Ramos (cell line): ENCODE data around the gene STMN3.

Experiments
- in situ Hi-C: fragments of 300-500 bp; cut with MboI; formaldehyde crosslinking; loops from one replicate; pipeline ENCODE4 v1.14.3; 2022; ENCODE audit warnings: low sequenced_read_pairs; ENCODE audit not compliant: unreplicated experiment

STMN3 gene

GRCh38 chr20:63592661-63593060 lies 60.6 kb downstream of the STMN3 start:
- in situ Hi-C loops: no loop called here

DNA sequence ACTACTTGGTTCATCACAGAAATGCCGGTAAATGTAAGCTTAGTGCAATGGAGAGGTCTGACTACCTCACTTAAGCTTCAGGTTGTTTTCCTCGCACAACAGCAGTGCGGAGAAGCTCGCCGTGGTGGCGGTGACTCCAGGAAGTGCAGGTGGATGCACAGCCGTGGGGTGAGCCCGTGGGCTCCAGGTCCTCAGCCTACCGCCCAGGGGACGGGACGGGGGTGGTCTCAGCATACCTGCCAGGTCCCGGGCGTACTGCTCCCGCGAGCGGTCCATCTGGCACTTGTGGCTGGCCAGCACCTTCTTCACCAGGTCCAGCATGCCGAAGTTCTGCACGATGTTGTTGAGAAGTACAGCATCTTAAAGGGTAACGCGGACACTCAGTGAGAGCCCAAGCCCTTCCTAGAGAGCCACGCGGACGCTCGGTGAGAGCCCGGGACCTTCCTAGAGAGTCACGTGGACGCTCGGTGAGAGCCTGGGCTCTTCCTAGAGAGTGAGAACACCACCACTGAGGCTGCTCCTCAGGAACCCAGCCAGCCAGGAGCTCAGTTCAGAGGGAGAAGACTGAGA lies 61.4 kb downstream of the STMN3 start:
- in situ Hi-C loops: no loop called here

DNA sequence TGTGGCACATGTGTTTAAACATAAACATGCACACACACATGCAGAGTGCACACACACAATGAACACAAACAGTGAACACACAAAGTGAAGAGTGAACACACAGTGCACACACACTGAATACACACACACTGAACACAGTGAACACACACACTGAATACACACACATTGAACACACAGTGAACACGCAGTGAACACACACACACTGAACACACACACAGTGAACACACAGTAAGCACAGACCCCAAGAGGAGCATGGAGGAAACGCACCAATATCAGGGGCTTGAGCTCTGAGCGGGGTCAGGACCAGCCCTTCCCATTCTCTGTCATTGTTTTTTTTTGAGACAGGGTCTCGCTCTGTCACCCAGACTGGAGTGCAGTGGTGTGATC lies 62.1 kb downstream of the STMN3 start:
- in situ Hi-C loops: no loop called here

DNA sequence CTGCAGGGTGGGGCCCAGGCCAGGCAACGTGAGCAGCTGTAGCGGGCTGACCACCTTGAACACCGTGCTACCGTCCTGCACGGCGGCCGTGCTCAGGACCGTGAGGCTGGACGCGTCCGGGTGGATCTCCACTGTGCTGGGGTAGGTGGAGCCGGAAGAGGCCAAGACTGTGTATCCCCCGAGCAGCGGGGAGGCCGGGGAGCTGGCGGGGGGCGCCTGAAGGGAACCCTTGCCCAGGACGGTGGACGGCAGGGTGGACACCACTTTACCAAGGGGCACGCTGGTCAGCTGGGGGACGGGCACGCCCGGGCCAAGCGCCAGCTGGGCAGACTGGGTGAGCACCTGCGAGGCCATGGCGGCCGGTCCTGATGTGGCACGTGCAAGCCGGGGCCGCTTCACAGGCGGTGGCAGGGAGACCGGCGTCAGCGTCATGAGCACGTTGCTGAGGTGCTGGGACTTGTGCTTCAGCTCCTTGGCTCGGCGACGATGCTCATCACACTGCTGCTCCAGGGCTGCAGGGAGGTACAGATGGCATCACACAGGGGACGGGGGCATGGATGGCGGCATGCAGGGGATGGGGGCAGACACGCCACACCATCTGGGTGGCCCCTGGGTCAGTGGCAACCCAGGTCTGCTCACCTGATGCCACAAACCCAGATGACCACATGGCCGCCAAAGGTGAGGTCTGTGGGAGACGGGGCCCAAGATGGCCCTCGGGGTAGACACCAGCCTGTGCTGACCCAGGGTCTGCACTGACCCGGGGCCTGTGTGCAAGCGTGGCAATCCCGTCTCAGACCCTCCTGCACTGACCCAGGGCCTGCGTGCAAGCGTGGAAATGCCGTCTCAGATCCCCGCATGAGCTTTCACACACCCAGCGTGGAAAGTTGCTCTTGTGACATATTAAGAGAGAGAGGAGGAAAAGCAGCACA lies 62.7 kb downstream of the STMN3 start:
- in situ Hi-C loops: no loop called here
